NOMO-1 treated with dmso at 0.1 percent for 144 hours (cell line): ENCODE measurements around the gene RFX3.
A peak's percentile ranks its signal among the peaks of the same experiment; 100 is the strongest.

ENCODE experiments used
- DNase-seq: peaks from one replicate; lab custom pipeline; 2025; ENCODE audit not compliant: unreplicated experiment; lab: John Stamatoyannopoulos, UW

The RFX3 gene

GRCh38 chr9:3435732-3436131 is 90.1 kb downstream of the RFX3 start:
- no peak for DNase-seq

- peak; percentile 12 for DNase-seq
These were observed 91.2 kb downstream of the RFX3 start for GRCh38 chr9:3434594-3434993.

- no peak for DNase-seq
These were observed 92.0 kb downstream of the RFX3 start for GRCh38 chr9:3433754-3434153.

- no peak for DNase-seq
These were observed 92.7 kb downstream of the RFX3 start for GRCh38 chr9:3433066-3433465.

- no peak for DNase-seq
These were observed 93.9 kb downstream of the RFX3 start for GRCh38 chr9:3431890-3432289.

GRCh38 chr9:3419893-3420292 is 105.9 kb downstream of the RFX3 start:
- DNase-seq = no peak

- no peak for DNase-seq
These were observed 109.9 kb downstream of the RFX3 start for GRCh38 chr9:3415906-3416305.

GRCh38 chr9:3413984-3414383 is 111.8 kb downstream of the RFX3 start:
- DNase-seq = no peak

- DNase-seq = no peak
These were observed 115.3 kb downstream of the RFX3 start for GRCh38 chr9:3410461-3410860.

GRCh38 chr9:3409453-3409852 is 116.3 kb downstream of the RFX3 start:
- DNase-seq = no peak

- DNase-seq = no peak
These were observed 122.5 kb downstream of the RFX3 start for GRCh38 chr9:3403315-3403714.

GRCh38 chr9:3401221-3401954 is 124.4 kb downstream of the RFX3 start:
- DNase-seq = peak; percentile 10

GRCh38 chr9:3398232-3398648 is 127.6 kb downstream of the RFX3 start:
- DNase-seq = peak; percentile 82

- no peak for DNase-seq
These were observed 128.0 kb downstream of the RFX3 start for GRCh38 chr9:3397766-3398165.

GRCh38 chr9:3391414-3391813 is 134.4 kb downstream of the RFX3 start:
- no peak for DNase-seq

- no peak for DNase-seq
These were observed 139.0 kb downstream of the RFX3 start for GRCh38 chr9:3386753-3387152.

GRCh38 chr9:3385871-3386270 is 139.9 kb downstream of the RFX3 start:
- no peak for DNase-seq

- DNase-seq = no peak
These were observed 154.0 kb downstream of the RFX3 start for GRCh38 chr9:3371842-3372241.

- no peak for DNase-seq
These were observed 155.1 kb downstream of the RFX3 start for GRCh38 chr9:3370715-3371114.

- no peak for DNase-seq
These were observed 158.6 kb downstream of the RFX3 start for GRCh38 chr9:3367185-3367584.

GRCh38 chr9:3361689-3362392 is 164.0 kb downstream of the RFX3 start:
- no peak for DNase-seq

- DNase-seq = peak; percentile 14
These were observed 164.7 kb downstream of the RFX3 start for GRCh38 chr9:3361116-3361515.

- no peak for DNase-seq
These were observed 165.6 kb downstream of the RFX3 start for GRCh38 chr9:3360245-3360644.
